Stomach (tissue), 9 donors: ENCODE measurements around the gene NAALADL2. TPM values are rescaled to one million over a fixed set of nuclear protein-coding genes. Genes with fewer than 3 reads are reported as not detected.

Experiments used
- DNase-seq, 2 donors: peaks; one replicate each; pipeline versions ENCODE4 v3.0.0 to v3.0.0-alpha.2; 2013 to 2019
- H3K27ac ChIP-seq, 5 donors: fragments of 200-600 bp in 4 of 5; sonication (generic) in 4 of 5; one replicate each; pipeline ENCODE4 v1.5.1; 2013 to 2019; ENCODE audit warnings: mild to moderate bottlenecking in 1 of 5, moderate library complexity in 1 of 5
- H3K27me3 ChIP-seq, 3 donors: fragments of 200-600 bp; sonication (generic); one replicate each; pipeline ENCODE4 v1.5.1; 2017 to 2019; ENCODE audit warnings: mixed run types in 1 of 3
- H3K36me3 ChIP-seq, 4 donors: fragments of 200-600 bp; sonication (generic); 1 replicate in 3 of 4; 2 replicates in 1 of 4; pipeline ENCODE4 v1.5.1; 2016 to 2019
- H3K4me1 ChIP-seq, 4 donors: fragments of 200-600 bp; sonication (generic); one replicate each; pipeline ENCODE4 v1.5.1; 2016 to 2019
- H3K4me3 ChIP-seq, 4 donors: fragments of 200-600 bp; sonication (generic) in 3 of 4; one replicate each; pipeline ENCODE4 v1.5.1; 2016 to 2019; ENCODE audit warnings: mild to moderate bottlenecking in 1 of 4
- H3K9me3 ChIP-seq, 4 donors: fragments of 200-600 bp; sonication (generic); one replicate each; pipeline ENCODE4 v1.5.1; 2016 to 2019
- CTCF ChIP-seq, 7 experiments: fragments of 450-650 bp in 4 of 7; fragments of 200-600 bp in 3 of 7; sonication (generic) in 3 of 7; IDR thresholded peaks; one replicate each; pipeline ENCODE4 v1.5.1; 2016 to 2019; ENCODE audit warnings: antibody characterized with exemption in 7 of 7, control low read depth in 2 of 7, mild to moderate bottlenecking in 1 of 7
- EP300 ChIP-seq: sonication (generic); formaldehyde crosslinking; IDR thresholded peaks from one replicate; pipeline ENCODE4 v1.6.1; 2017; ENCODE audit warnings: antibody characterized with exemption
- POLR2A ChIP-seq, 4 donors: fragments of 450-650 bp; IDR thresholded peaks; one replicate each; pipeline ENCODE4 v1.6.1; 2016; ENCODE audit warnings: antibody characterized with exemption in 4 of 4, control low read depth in 2 of 4, mild to moderate bottlenecking in 1 of 4, moderate library complexity in 1 of 4
- POLR2AphosphoS5 ChIP-seq, 3 donors: sonication (generic); formaldehyde crosslinking; IDR thresholded peaks; one replicate each; pipeline ENCODE4 v1.6.1; 2016; ENCODE audit warnings: antibody characterized with exemption in 3 of 3
- WGBS, 5 donors: extraction: QIAGEN DNeasy Blood & Tissue Kit in 3 of 5; methylation state at CpG; one replicate each; pipeline versions ENCODE4 v1.1.5 to v1.1.7; 2013 to 2018; 5-methylcytosine and 5-hydroxymethylcytosine counted together
- intact Hi-C: fragments of 100-400 bp; cut with DNase I; formaldehyde crosslinking; loops from one replicate; pipeline ENCODE4 v1.15.1; 2023; ENCODE audit warnings: low total_unique reads
- polyA plus RNA-seq, 3 donors: library from polyadenylated mRNA; stranded (reverse); fragments of 200-250 nt; gene quantifications; one replicate each; pipeline ENCODE4 v1.2.3, GENCODE V29; 2013
- total RNA-seq, 5 donors: library from RNA; depleted of rRNA; stranded (reverse); fragments of >200 nt; gene quantifications; one replicate each; pipeline versions ENCODE4 v1.1.0 to v1.2.3, GENCODE V29; 2014 to 2016
- donor health status: healthy with polysubstance abuse.
- donor health status: Bipolar disorder and iron deficiency.
- donor health status: healthy.

The NAALADL2 gene
- total and polyA plus RNA-seq, 8 donors: 0.58 to 43.7 (median 5.4) TPM

- H3K27me3 ChIP-seq: no peaks in the 10 kb centered on the region
- no peak overlapping the region for H3K27ac ChIP-seq
- H3K4me1 ChIP-seq: no peaks in the 10 kb centered on the region
- H3K9me3 ChIP-seq: no peaks in the 10 kb centered on the region
- 82 to 92% (median 87%) methylated on average over 2 of the region's 2 CpGs for WGBS, 5 donors
- no peak overlapping the region for H3K4me3 ChIP-seq
- intact Hi-C loops: no loop called here
- no peaks in the 10 kb centered on the region for H3K36me3 ChIP-seq
- DNase-seq: no peak
- TF ChIP-seq POLR2A (IDR thresholded peaks at IDR 0.05): no peak
- TF ChIP-seq POLR2AphosphoS5 (IDR thresholded peaks at IDR 0.05): no peak
- no peak for TF ChIP-seq CTCF (IDR thresholded peaks at IDR 0.05)
- TF ChIP-seq EP300: no peak
Observed at GRCh38 chr3:175187586-175187985, 328.5 kb downstream of the NAALADL2 start.

DNA sequence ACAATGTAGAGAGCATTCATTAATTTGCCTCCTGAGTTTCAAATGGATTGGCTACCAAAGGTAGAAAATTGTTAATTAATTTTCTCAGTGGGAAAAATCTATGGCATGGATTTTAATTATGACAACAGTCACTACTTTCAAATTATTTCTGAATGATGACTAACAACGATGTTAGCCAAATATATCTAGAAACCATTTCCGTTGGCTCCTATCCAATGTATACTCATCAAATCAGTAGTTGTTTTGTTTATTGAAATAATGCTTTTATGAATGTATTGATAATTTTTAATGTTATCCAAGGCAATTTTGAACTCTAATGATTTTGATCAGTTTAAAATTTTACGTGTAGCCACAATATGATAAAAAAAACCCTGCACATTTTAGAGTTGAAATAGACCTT, 333.4 kb downstream of the NAALADL2 start:
- no peaks in the 10 kb centered on the region for H3K36me3 ChIP-seq
- peaks cover 0 to 5% (median 0%) of the 10 kb centered on the region in 4 donors for H3K9me3 ChIP-seq
- TF ChIP-seq EP300 (no peak), POLR2A (IDR thresholded peaks at IDR 0.05) (no peak), CTCF (IDR thresholded peaks at IDR 0.05) (no peak), POLR2AphosphoS5 (IDR thresholded peaks at IDR 0.05) (no peak)
- H3K27me3 ChIP-seq: no peaks in the 10 kb centered on the region
- DNase-seq: no peak
- H3K27ac ChIP-seq: no peak overlapping the region
- intact Hi-C loops: no loop called here
- H3K4me3 ChIP-seq: no peak overlapping the region
- WGBS, 5 donors: 37 to 65% (median 48%) methylated on average over 3 of the region's 3 CpGs
- H3K4me1 ChIP-seq: no peaks in the 10 kb centered on the region

GRCh38 chr3:175193815-175194518, 334.8 kb downstream of the NAALADL2 start:
- Histone ChIP-seq H3K4me3 (no peak overlapping the region), H3K9me3 (peaks cover 0 to 5% (median 0%) of the 10 kb centered on the region in 4 donors), H3K4me1 (no peaks in the 10 kb centered on the region), H3K27me3 (no peaks in the 10 kb centered on the region), H3K27ac (no peak overlapping the region), H3K36me3 (no peaks in the 10 kb centered on the region)
- intact Hi-C loops: no loop called here
- 71 to 88% (median 81%) methylated on average over 4 of the region's 4 CpGs for WGBS, 5 donors
- TF ChIP-seq POLR2AphosphoS5 (IDR thresholded peaks at IDR 0.05): no peak
- TF ChIP-seq EP300: no peak
- TF ChIP-seq POLR2A (IDR thresholded peaks at IDR 0.05): no peak
- no peak for TF ChIP-seq CTCF (IDR thresholded peaks at IDR 0.05)
- no peak for DNase-seq

GRCh38 chr3:175198991-175199783, 340.1 kb downstream of the NAALADL2 start:
- Histone ChIP-seq H3K9me3 (peaks cover 0 to 5% (median 0%) of the 10 kb centered on the region in 4 donors), H3K27me3 (no peaks in the 10 kb centered on the region), H3K36me3 (no peaks in the 10 kb centered on the region), H3K27ac (no peak overlapping the region), H3K4me1 (no peaks in the 10 kb centered on the region), H3K4me3 (no peak overlapping the region)
- intact Hi-C loops: no loop called here
- TF ChIP-seq POLR2A (IDR thresholded peaks at IDR 0.05) (no peak), CTCF (IDR thresholded peaks at IDR 0.05) (no peak), POLR2AphosphoS5 (IDR thresholded peaks at IDR 0.05) (no peak), EP300 (no peak)
- DNase-seq: no peak
- WGBS, 5 donors: 82 to 88% (median 85%) methylated on average over 7 of the region's 7 CpGs
